Hepatocyte (in vitro differentiated cells): Measurements from ENCODE around the gene HERPUD1. TPM values are rescaled to one million over a fixed set of nuclear protein-coding genes. Genes with fewer than 3 reads are reported as not detected.

Experiments
- DNase-seq: peaks from one replicate; pipeline ENCODE4 v3.0.0-alpha.2; 2016; ENCODE audit warnings: low spot score
- H2AFZ ChIP-seq: fragments of 200-600 bp; sonication (generic); 2 replicates; pipeline ENCODE4 v1.6.0; 2016; ENCODE audit warnings: antibody characterized with exemption, mild to moderate bottlenecking
- H3K27ac ChIP-seq: fragments of 200-600 bp; sonication (generic); 2 replicates; pipeline ENCODE4 v1.5.1; 2016; ENCODE audit warnings: mild to moderate bottlenecking
- H3K27me3 ChIP-seq: fragments of 200-600 bp; sonication (generic); 2 replicates; pipeline ENCODE4 v1.6.1; 2016
- H3K36me3 ChIP-seq: fragments of 200-600 bp; sonication (generic); replicated peaks from 2 replicates; pipeline ENCODE4 v1.5.1; 2016; ENCODE audit warnings: low read depth; ENCODE audit not compliant: insufficient read depth
- H3K4me1 ChIP-seq: fragments of 200-600 bp; sonication (generic); 2 replicates; pipeline ENCODE4 v1.5.1; 2016; ENCODE audit warnings: mild to moderate bottlenecking, moderate library complexity; ENCODE audit not compliant: insufficient read depth
- H3K4me2 ChIP-seq: fragments of 200-600 bp; sonication (generic); 2 replicates; pipeline ENCODE4 v1.6.0; 2016
- H3K4me3 ChIP-seq: fragments of 200-600 bp; sonication (generic); 2 replicates; pipeline ENCODE4 v1.5.1; 2016; ENCODE audit warnings: mild to moderate bottlenecking
- H3K79me2 ChIP-seq: fragments of 200-600 bp; sonication (generic); 2 replicates; pipeline ENCODE4 v1.6.0; 2017; ENCODE audit warnings: mild to moderate bottlenecking
- H3K9me2 ChIP-seq: fragments of 200-600 bp; sonication (generic); replicated peaks from 2 replicates; pipeline ENCODE4 v1.6.0; 2017; ENCODE audit warnings: mild to moderate bottlenecking; ENCODE audit not compliant: insufficient read depth
- H3K9me3 ChIP-seq: fragments of 200-600 bp; sonication (generic); 2 replicates; pipeline ENCODE4 v1.5.1; 2016; ENCODE audit warnings: low read depth, mild to moderate bottlenecking
- H4K20me1 ChIP-seq: fragments of 200-600 bp; sonication (generic); 2 replicates; pipeline ENCODE4 v1.6.0; 2016; ENCODE audit warnings: mild to moderate bottlenecking; ENCODE audit not compliant: insufficient read depth, poor library complexity, severe bottlenecking
- EZH2 ChIP-seq: fragments of 200-600 bp; sonication (generic); IDR thresholded peaks from 2 replicates; pipeline ENCODE4 v1.6.1; 2016; ENCODE audit warnings: antibody characterized with exemption, mild to moderate bottlenecking, borderline replicate concordance
- EZH2phosphoT487 ChIP-seq: fragments of 200-600 bp; sonication (generic); IDR thresholded peaks from one replicate; pipeline ENCODE4 v1.6.1; 2018; ENCODE audit warnings: antibody characterized with exemption, mild to moderate bottlenecking, low read depth, moderate library complexity; ENCODE audit not compliant: unreplicated experiment, severe bottlenecking
- WGBS: methylation state at CpG from one replicate; pipeline ENCODE4 v1.1.6; 2016; ENCODE audit warnings: low lambda C conversion rate; ENCODE audit errors: missing lambda C conversion rate; 5-methylcytosine and 5-hydroxymethylcytosine counted together
- polyA plus RNA-seq: library from polyadenylated mRNA; unstranded; fragments of >200 nt; fragmentation: Nextera tagmentation; extraction: Ambion mirVana; gene quantifications from 2 replicates; pipeline ENCODE4 v1.2.1, GENCODE V29; 2016
- total RNA-seq: library from RNA; depleted of rRNA; stranded (reverse); fragments of >200 nt; gene quantifications from 2 replicates; pipeline ENCODE4 v1.2.3, GENCODE V29; 2014
- TF ChIP-seq, protein P1 (sequence below): fragments of 200-600 bp; sonication (generic); IDR thresholded peaks from 2 replicates; pipeline ENCODE4 v1.5.1; 2016; ENCODE audit warnings: antibody characterized with exemption, mild to moderate bottlenecking; ENCODE audit not compliant: poor library complexity

Gene HERPUD1
- total and polyA plus RNA-seq, 2 experiments from 2014 or later, result 199 to 253 TPM

DNA sequence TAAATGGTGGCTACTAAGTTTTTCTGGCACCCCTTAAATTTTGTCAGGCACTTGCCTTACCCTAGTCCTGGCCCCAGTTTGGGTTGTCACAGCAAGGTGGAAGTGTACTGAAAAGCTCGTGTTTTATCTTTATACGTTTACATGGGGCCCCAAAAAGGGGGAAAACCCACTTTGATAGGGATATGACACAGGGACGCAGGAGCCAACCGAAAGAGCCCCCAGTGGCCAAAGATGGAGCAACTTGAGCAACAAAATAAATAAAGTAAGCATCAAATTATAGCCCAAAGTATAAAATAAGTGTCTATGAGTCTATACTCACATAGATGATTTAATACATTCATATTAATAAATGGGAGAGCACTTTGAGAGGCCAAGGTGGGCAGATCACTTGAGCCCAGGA is 24.8 kb downstream of the HERPUD1 start:
- Histone ChIP-seq H3K9me3 (no peaks in the 10 kb centered on the region), H3K4me3 (no peak overlapping the region), H3K27ac (no peak overlapping the region), H4K20me1 (no peaks in the 10 kb centered on the region), H2AFZ (no peak overlapping the region), H3K27me3 (no peaks in the 10 kb centered on the region), H3K79me2 (no peaks in the 10 kb centered on the region), H3K4me2 (no peak overlapping the region), H3K4me1 (no peaks in the 10 kb centered on the region), H3K36me3 (no peaks in the 10 kb centered on the region), H3K9me2 (no peaks in the 10 kb centered on the region)
- TF ChIP-seq EZH2phosphoT487 (no peak), EZH2 (no peak)
- TF ChIP-seq, protein P1, sequence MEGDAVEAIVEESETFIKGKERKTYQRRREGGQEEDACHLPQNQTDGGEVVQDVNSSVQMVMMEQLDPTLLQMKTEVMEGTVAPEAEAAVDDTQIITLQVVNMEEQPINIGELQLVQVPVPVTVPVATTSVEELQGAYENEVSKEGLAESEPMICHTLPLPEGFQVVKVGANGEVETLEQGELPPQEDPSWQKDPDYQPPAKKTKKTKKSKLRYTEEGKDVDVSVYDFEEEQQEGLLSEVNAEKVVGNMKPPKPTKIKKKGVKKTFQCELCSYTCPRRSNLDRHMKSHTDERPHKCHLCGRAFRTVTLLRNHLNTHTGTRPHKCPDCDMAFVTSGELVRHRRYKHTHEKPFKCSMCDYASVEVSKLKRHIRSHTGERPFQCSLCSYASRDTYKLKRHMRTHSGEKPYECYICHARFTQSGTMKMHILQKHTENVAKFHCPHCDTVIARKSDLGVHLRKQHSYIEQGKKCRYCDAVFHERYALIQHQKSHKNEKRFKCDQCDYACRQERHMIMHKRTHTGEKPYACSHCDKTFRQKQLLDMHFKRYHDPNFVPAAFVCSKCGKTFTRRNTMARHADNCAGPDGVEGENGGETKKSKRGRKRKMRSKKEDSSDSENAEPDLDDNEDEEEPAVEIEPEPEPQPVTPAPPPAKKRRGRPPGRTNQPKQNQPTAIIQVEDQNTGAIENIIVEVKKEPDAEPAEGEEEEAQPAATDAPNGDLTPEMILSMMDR, result no peak
- 59% methylated on average over 4 of the region's 4 CpGs for WGBS
- DNase-seq, result no peak

GRCh38 chr16:56960681-56961281 is 28.8 kb downstream of the HERPUD1 start:
- Histone ChIP-seq H3K4me3 (no peak overlapping the region), H4K20me1 (no peaks in the 10 kb centered on the region), H3K9me2 (no peaks in the 10 kb centered on the region)

DNA sequence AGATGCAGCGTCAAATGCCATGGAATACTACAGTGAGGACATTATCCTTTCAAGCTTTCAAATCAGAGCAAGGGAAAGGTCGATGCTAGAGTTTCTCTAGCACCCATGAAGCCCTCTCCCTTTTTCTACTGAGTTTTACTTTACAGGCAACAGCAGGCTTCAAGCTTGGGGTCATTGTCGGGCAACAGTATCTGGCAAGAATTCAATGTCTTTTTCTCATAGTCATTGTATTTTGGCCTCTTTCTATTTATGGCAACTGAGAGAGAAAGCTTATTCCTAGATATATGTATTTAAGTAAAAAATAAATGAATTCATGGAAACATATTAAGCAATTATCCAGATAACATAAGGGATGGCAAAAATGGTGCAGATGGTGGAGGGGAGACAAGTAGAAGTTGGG is 29.4 kb downstream of the HERPUD1 start:
- H3K27ac ChIP-seq, result no peak overlapping the region
- no peaks in the 10 kb centered on the region for H3K9me2 ChIP-seq
- WGBS, result 93% methylated on average over 3 of the region's 3 CpGs

More at GRCh38 chr16:56960681-56961281, 28.8 kb downstream of the HERPUD1 start:
- H3K79me2 ChIP-seq, result no peaks in the 10 kb centered on the region
- TF ChIP-seq, protein P1, result no peak
- no peak for TF ChIP-seq EZH2
- no peak for TF ChIP-seq EZH2phosphoT487
- H3K4me1 ChIP-seq, result no peaks in the 10 kb centered on the region
- no peak overlapping the region for H2AFZ ChIP-seq
- 82% methylated on average over 13 of the region's 13 CpGs for WGBS
- no peak for DNase-seq
- no peak overlapping the region for H3K4me2 ChIP-seq
- H3K36me3 ChIP-seq, result no peaks in the 10 kb centered on the region
- H3K9me3 ChIP-seq, result no peaks in the 10 kb centered on the region
- no peaks in the 10 kb centered on the region for H3K27me3 ChIP-seq
- no peak overlapping the region for H3K27ac ChIP-seq

More for the DNA sequence above, 29.4 kb downstream of the HERPUD1 start:
- no peak overlapping the region for H3K4me3 ChIP-seq
- H3K36me3 ChIP-seq, result no peaks in the 10 kb centered on the region
- no peaks in the 10 kb centered on the region for H3K9me3 ChIP-seq
- H3K79me2 ChIP-seq, result no peaks in the 10 kb centered on the region
- H4K20me1 ChIP-seq, result no peaks in the 10 kb centered on the region
- H3K27me3 ChIP-seq, result no peaks in the 10 kb centered on the region
- DNase-seq, result no peak
- no peak overlapping the region for H3K4me2 ChIP-seq
- H2AFZ ChIP-seq, result no peak overlapping the region
- TF ChIP-seq EZH2phosphoT487, result no peak
- TF ChIP-seq, protein P1, result no peak
- TF ChIP-seq EZH2, result no peak
- H3K4me1 ChIP-seq, result no peaks in the 10 kb centered on the region
